ENCODE data around the gene RPS27L.

RPS27L gene

DNA sequence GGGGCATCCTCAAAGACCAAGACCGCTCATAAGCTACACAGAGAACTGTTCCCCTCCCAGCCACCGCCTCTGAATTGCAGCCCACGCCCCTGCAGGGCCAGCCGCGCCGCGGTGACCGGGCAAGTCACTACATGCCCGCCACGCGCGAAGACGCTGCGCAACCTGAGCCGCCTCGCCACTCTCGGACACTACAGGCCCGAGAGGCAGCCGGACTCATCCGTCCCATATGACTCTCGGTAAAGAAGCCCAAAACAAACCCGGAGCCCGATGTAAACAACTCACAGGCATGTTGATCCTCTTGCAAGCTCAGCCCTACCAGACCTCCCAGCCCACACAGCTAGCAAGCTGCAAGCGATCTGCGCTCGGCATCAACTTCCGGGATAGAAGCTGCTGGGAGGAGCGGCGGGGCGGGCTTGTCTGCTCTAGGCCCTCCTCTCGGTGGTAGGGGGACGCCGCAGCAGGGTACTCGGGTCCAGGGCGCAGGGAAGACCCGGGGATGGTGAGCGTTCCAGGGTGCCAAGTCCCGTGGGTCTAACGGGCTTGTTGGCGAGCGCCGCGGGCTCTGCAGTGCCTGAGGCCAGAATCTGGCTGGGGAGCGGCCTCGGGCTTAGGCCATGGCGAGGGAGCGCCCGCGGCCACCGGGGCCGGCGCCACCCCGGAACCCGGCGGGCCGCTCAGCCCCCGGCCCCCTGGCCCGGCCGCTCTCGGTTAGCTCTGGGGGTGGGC lies at the start of gene RPS27L:
Gene RPS27L, minus strand, starts transcription at position 360 of the 726 bp plus-strand sequence. Its CDS starts 72 bp downstream, at position 288.
- peak within 1 kb of the TSS; percentile 93 for H3K27ac Mint-ChIP-seq

DNA sequence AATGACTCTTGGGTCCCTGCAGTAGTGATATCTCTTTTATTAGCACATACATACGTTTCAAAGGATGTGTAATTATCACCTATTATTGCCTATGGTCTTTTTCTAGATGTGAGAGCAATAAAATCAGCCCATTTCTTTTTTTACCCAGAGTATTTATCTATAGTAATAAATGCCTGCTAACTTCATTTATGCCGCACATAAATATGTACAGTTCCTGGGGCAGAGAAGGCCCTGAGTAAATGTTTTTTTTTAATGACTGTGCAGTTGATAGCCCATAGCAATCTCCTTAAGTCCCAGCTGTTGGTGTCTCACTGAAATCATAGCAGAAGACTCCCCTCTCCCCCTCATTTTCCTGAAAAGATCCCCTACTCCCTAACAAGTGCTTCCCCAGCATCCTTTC lies 48.8 kb upstream of the RPS27L start:
- H3K36me3 Mint-ChIP-seq (ENCODE audit: low read depth): peaks cover 74% of the 10 kb centered on the region
- no peak overlapping the region for H3K4me3 Mint-ChIP-seq
- H3K27ac Mint-ChIP-seq: peak overlapping the region; percentile 71
- H3K4me1 Mint-ChIP-seq (ENCODE audit: low read depth): peaks cover 95% of the 10 kb centered on the region
- H3K27me3 Mint-ChIP-seq: no peaks in the 10 kb centered on the region
- no peaks in the 10 kb centered on the region for H3K9me3 Mint-ChIP-seq

More for the DNA sequence above, at the start of gene RPS27L:
- Mint-ChIP-seq H3K27me3 (no peaks in the 10 kb centered on the region), H3K4me1 (ENCODE audit: low read depth) (peaks cover 21% of the 10 kb centered on the region), H3K4me3 (peak within 1 kb of the TSS; percentile 99), H3K9me3 (no peaks in the 10 kb centered on the region), H3K36me3 (ENCODE audit: low read depth) (peaks cover 15% of the 10 kb centered on the region)

DNA sequence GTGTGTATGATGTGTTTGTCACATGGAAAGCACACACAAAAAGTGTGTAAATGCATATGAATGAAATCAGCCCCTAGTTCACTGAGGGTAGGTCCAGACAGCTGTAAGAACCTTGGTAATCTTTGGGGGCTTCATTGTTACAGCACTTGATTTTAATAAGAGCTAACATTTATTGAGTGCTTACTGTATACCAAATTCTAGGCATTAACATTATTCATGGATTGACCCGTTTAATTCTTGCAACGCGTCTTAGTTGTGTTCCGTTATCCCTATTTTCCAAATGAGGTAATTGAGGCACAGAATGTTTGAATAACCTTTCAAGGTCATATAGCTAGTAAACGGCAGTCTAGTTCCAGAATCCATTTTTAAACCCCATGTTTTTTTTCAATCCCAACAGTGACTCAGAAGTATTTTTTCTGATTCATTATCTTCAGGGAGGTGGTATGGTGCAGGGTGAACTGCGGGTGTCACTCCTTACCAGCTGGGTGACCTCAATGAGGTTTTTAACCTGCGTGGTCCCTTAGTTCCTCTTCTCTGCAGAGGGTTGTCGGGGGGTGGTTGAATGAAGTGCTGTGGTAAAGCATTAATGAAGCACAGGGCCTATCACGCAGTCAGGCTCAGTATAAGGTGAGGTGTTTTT lies 46.3 kb upstream of the RPS27L start:
- H3K4me3 Mint-ChIP-seq: peak overlapping the region; percentile 66
- no peaks in the 10 kb centered on the region for H3K9me3 Mint-ChIP-seq
- peaks cover 81% of the 10 kb centered on the region for H3K36me3 Mint-ChIP-seq (ENCODE audit: low read depth)
- H3K27ac Mint-ChIP-seq: peak overlapping the region; percentile 84
- H3K27me3 Mint-ChIP-seq: no peaks in the 10 kb centered on the region
- H3K4me1 Mint-ChIP-seq (ENCODE audit: low read depth): peaks cover 97% of the 10 kb centered on the region

DNA sequence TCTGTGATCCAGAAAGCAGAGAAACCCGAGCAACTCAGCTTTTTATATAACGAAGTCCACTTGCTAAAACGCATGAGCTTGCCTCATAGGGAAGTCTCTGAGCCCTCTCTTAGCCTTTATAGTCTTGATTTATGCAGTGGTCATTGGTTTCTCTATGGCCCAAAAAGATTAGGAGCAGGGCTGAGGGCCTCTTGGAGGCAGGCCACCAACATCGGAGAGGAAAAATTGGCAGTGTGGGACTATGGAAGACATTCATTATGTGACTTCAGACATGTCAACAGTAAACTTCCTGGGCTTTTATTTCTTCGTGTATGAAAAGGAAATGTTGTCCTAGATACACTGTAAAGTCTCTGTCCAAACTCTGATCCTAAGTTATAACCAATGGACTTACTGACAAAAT lies 45.6 kb upstream of the RPS27L start:
- Mint-ChIP-seq H3K27ac (peak overlapping the region; percentile 84), H3K4me3 (peak overlapping the region; percentile 49), H3K27me3 (no peaks in the 10 kb centered on the region), H3K9me3 (no peaks in the 10 kb centered on the region), H3K36me3 (ENCODE audit: low read depth) (peaks cover 81% of the 10 kb centered on the region), H3K4me1 (ENCODE audit: low read depth) (peaks cover 97% of the 10 kb centered on the region)

DNA sequence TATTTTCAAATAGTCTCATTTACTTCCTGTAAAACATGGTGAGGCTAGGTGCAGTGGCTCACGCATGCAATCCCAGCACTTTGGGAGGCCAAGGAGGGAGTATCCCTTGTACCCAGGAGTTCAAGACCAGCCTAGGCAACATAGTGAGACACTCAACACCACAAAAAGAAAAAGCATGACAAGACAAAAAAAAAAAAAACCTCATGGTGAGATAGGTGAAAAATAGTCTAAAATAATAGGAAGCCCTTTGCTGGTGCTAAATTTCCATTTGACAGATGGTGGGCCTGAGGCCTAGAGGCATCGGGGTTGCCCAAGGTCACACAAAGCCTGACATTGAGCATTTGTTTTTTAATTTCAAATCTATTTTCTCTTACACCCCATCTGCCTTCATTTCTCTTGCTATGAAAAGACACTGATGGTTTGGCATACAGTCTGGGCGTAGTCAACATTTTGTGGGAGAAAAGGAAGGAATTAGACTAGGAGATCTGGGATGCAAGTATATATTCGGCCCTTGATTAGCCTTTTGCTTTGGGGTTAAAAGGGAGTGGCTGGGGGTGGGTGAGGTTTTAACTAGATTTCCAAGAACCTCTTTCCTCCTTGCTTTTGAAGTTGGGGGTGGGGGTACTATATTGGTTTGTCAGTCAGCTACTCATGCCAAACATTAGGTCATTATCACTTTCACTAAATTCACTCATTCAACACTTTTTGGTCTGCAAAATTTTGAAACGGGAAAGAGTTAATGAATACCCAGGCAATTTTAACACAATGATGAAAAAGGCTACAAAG lies 43.4 kb upstream of the RPS27L start:
- Mint-ChIP-seq H3K36me3 (ENCODE audit: low read depth) (peaks cover 67% of the 10 kb centered on the region), H3K4me3 (peak overlapping the region; percentile 51), H3K9me3 (no peaks in the 10 kb centered on the region), H3K27me3 (no peaks in the 10 kb centered on the region), H3K4me1 (ENCODE audit: low read depth) (peaks cover 97% of the 10 kb centered on the region), H3K27ac (peak overlapping the region; percentile 85)

DNA sequence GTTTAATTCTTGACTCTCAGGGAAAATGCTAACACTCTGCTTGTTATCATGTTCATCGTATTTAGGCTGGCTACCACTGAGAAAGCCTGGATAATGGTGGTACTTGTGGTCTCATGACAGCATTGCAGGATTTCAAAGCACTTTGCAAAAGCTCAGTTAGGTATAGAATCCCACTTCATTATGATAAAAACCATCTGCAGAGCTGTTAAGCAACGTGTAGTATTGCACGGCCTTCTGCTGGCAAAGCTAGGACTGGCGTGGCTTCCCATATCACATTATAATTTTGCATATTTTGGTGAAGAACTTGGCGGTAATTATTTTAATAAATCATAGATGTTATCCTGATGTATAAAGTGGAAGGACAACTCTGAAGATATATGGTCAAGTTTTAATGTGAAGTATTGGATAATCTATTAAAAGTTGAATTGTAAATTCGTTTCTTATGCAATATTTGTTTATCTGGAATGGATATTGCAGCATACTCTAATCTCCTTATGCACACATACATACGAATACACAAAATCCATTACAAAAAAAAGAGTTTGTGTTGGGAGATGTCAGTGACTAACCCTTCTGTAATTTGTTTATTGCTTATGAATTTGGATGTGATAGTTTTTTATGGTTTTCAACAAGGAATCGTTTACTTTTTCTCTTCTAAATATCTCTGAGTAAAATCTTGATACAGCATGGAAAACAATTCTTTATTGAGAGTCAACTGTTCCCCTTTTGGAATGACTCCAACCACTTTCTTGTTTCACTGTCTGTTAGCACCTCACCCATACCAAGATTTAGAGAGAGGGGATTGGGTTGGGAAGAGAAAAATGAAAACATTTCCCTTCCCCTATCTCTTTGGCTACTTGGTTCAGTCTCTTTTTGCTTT lies 41.3 kb upstream of the RPS27L start:
- Mint-ChIP-seq H3K27ac (peak overlapping the region; percentile 85), H3K27me3 (no peaks in the 10 kb centered on the region), H3K4me1 (ENCODE audit: low read depth) (peaks cover 98% of the 10 kb centered on the region), H3K36me3 (ENCODE audit: low read depth) (peaks cover 64% of the 10 kb centered on the region), H3K9me3 (no peaks in the 10 kb centered on the region), H3K4me3 (peak overlapping the region; percentile 58)

DNA sequence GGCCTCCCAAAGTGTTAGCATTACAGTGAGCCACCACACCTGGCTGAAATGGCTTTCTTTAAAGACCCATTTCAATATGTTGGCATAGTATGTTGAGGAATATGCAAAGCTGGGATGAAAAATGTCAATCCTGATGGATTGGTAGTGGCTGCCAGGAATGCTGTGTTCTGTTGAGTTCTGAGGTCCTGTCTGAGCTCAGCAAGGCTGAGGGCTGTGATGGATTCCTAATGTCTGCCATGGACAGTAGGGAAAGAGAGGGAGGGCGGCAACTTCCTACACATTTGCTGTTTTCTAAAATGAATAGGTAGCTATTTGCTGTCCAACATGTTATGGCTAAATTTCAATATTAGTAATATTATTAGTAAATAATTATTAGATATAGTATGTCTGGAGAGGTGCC lies 40.3 kb upstream of the RPS27L start:
- peaks cover 66% of the 10 kb centered on the region for H3K36me3 Mint-ChIP-seq (ENCODE audit: low read depth)
- H3K4me1 Mint-ChIP-seq (ENCODE audit: low read depth): peaks cover 96% of the 10 kb centered on the region
- no peaks in the 10 kb centered on the region for H3K27me3 Mint-ChIP-seq
- peak overlapping the region; percentile 86 for H3K27ac Mint-ChIP-seq
- H3K4me3 Mint-ChIP-seq: peak overlapping the region; percentile 66
- H3K9me3 Mint-ChIP-seq: no peaks in the 10 kb centered on the region

DNA sequence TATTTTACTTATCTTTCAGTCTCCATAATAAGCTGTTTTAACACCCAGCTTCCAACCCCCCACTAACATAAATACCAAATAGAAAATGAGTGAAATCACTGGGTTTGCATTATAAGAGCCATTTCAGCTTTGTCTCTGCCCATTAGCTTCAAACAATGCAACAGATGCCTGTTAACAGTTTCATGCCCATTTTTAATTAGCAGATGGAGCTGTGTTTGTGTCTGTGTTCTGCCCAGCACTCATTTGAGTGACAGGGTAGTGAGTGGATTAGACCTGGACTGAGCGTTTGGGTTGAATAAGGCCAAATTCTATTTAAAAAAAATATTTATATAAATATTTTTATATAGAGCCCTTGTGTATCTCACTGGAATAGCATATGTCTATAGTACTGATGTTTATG lies 39.6 kb upstream of the RPS27L start:
- no peaks in the 10 kb centered on the region for H3K9me3 Mint-ChIP-seq
- peak overlapping the region; percentile 64 for H3K4me3 Mint-ChIP-seq
- H3K4me1 Mint-ChIP-seq (ENCODE audit: low read depth): peaks cover 98% of the 10 kb centered on the region
- peaks cover 65% of the 10 kb centered on the region for H3K36me3 Mint-ChIP-seq (ENCODE audit: low read depth)
- H3K27me3 Mint-ChIP-seq: no peaks in the 10 kb centered on the region
- peak overlapping the region; percentile 86 for H3K27ac Mint-ChIP-seq

DNA sequence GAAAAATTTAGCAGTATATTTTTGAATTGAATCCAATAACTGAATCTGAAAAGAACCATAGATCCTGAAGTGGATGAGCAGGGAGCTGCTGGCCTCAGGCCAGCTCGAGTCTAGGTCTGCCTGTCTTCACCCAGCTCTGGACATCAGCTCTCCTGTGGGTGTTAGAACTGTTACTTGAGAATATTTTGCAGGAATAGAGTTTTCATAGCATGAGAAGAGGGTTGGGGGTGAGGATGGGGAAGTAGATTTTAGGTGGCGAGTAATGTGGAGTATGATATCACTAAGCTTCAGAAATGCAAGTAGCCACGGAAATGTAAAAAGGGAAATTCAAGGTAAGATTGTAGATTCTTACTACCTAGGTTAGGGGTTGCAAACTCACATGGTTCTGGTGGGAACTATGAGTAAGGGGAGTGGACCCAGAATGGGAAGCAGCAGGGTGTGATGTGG lies 38.3 kb upstream of the RPS27L start:
- Mint-ChIP-seq H3K9me3 (no peaks in the 10 kb centered on the region), H3K4me1 (ENCODE audit: low read depth) (peaks cover 92% of the 10 kb centered on the region), H3K36me3 (ENCODE audit: low read depth) (peaks cover 66% of the 10 kb centered on the region), H3K27ac (peak overlapping the region; percentile 86), H3K4me3 (peak overlapping the region; percentile 64), H3K27me3 (no peaks in the 10 kb centered on the region)

DNA sequence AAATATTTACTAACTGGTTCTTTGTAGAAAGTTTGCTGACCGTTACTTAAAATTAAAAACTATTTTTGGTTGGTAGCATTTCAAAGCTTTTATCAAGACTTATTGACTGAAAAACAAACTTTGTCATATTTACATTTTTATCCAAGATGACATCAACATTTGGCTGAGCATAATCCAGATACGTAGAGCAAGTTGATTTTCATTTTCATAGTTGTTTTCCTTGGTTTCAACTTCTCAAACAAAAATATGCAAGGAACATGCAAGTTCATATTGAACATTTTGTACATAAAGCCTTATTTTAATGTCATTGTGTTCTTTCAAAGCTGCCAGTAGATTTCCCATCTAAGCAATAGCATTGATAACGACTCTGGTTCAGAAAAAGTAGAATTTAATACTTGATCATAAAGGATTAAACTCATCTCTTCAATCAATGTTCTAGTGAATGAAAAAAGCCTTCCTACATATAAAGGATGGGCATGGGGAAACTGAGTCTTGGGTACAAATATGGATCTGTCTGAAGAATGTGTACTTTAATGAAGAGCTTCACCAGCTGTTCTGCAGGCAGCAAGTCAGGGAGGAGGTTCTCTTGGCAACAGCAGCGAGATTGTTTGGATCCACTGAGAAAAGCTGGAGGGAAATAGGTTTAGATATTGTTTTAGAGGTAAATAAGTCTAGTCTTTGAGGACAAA lies 37.7 kb upstream of the RPS27L start:
- Mint-ChIP-seq H3K4me1 (ENCODE audit: low read depth) (peaks cover 86% of the 10 kb centered on the region), H3K4me3 (peak overlapping the region; percentile 64), H3K36me3 (ENCODE audit: low read depth) (peaks cover 66% of the 10 kb centered on the region), H3K27ac (peak overlapping the region; percentile 86), H3K9me3 (no peaks in the 10 kb centered on the region), H3K27me3 (no peaks in the 10 kb centered on the region)

DNA sequence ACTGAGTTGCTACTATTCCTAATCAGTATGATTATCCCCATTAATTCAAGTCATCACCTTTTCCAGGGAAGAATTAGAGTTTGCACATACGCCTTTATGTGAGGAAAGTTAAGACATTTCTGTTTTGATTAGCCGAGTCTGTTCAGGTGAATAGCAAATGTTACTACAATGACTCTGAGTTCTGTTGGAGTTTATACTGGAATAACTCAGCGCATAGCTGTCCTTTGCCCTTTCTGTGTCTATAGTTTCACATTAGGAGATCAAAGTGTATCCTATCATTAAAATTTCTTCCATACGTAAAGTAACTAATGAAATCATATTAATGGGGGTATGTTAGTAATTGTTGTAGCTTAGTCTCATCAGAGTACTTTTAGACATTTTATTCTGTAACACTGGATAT lies 37.0 kb upstream of the RPS27L start:
- peak overlapping the region; percentile 99 for H3K27ac Mint-ChIP-seq
- H3K9me3 Mint-ChIP-seq: no peaks in the 10 kb centered on the region
- peaks cover 60% of the 10 kb centered on the region for H3K36me3 Mint-ChIP-seq (ENCODE audit: low read depth)
- no peaks in the 10 kb centered on the region for H3K27me3 Mint-ChIP-seq
- H3K4me1 Mint-ChIP-seq (ENCODE audit: low read depth): peaks cover 79% of the 10 kb centered on the region
- H3K4me3 Mint-ChIP-seq: peak overlapping the region; percentile 100

DNA sequence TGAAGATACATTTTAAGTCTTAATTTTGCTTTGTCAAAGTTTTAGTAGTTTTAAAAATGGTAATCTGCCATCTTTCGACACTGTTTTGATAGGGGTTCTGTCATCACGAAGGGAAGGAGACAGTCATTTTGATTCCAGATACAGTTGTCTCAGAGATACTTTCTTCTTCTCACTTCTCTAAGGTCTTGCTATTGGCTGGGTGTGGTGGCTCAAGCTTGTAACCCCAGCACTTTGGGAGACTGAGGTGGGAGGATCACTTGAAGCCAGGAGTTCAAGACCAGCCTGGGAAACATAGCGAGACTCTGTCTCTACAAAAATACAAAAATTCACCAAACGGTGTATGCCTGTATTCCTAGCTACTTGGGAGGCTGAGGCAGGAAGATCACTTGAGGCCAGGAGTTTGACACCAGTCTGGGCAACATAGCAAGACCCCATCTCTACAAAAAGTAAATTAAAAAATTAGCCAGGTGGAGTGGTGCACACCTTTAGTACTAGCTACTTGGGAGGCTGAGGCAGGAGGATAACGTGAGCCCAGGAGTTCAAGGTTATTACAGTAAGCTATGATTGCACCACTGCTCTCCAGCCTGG lies 35.4 kb upstream of the RPS27L start:
- Mint-ChIP-seq H3K9me3 (no peaks in the 10 kb centered on the region), H3K4me1 (ENCODE audit: low read depth) (peaks cover 78% of the 10 kb centered on the region), H3K4me3 (peak overlapping the region; percentile 100), H3K27me3 (no peaks in the 10 kb centered on the region), H3K36me3 (ENCODE audit: low read depth) (peaks cover 44% of the 10 kb centered on the region), H3K27ac (peak overlapping the region; percentile 99)

DNA sequence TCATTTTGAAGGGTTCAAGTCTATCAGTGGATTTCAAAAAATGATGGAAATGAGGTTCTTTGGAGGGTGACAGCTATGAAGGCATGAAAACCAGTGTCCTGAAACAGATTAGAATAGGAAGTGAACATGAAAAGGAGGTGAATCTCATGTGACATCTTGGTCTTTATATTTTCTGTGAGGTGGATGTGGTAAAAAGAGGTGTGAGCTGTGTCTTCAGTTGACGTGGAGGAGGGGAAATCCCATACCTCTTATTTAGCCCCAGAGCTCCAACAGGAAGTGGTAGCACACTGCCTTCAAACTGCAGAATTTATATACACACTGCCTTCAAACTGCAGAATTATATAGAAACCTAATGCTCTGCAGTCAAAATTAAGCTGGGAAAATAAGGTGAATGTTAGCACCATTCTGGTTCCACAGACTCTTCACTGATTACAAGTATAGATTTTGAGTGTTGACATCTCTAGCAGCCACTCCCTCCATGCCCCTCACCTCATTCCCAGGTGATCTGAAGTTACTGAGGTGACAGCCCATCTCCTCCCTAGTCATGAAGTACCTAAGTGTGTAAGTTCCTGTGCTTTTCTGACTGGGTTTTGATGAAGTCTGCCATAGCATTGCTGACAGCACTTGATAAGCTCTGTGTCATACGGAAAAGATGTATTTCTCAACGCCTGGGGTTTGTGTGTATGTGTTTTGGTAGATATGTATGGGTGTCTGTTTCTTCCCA lies 34.8 kb upstream of the RPS27L start:
- H3K4me1 Mint-ChIP-seq (ENCODE audit: low read depth): peaks cover 75% of the 10 kb centered on the region
- peak overlapping the region; percentile 100 for H3K4me3 Mint-ChIP-seq
- peaks cover 39% of the 10 kb centered on the region for H3K36me3 Mint-ChIP-seq (ENCODE audit: low read depth)
- no peaks in the 10 kb centered on the region for H3K9me3 Mint-ChIP-seq
- no peaks in the 10 kb centered on the region for H3K27me3 Mint-ChIP-seq
- H3K27ac Mint-ChIP-seq: peak overlapping the region; percentile 99

Data from stimulated activated naive CD8-positive, alpha-beta T cell treated with anti-CD3 and anti-CD28 coated beads, Interleukin-15, Interleukin-2, amounts not matched to agents 100 ng/mL and 50 ng/mL, for 24 hours (primary cell).